K562 (cell line): Measurements from ENCODE around the gene FAM78A. TPM values are rescaled to one million over a fixed set of nuclear protein-coding genes. Genes with fewer than 3 reads are reported as not detected.

ENCODE experiments used
- ATAC-seq: fragments of 200-7000 bp; cut with Tn5 transposase; 3 replicates; pipeline ENCODE4 v1.9.1; 2020; ENCODE audit warnings: moderate library complexity
- BruUV-seq: library from RNA; stranded (reverse); fragments of 400-500 nt; replicated peaks from 2 replicates; lab custom pipeline; 2021; lab: Mats Ljungman, UMichigan
- CTCF ChIA-PET: fragments of 300-600 bp; formaldehyde crosslinking; extraction: SDS; loops from one replicate; lab custom pipeline; 2021; ENCODE audit warnings: low intra/inter-chr PET ratio; lab: Yijun Ruan, JAX
- POLR2A ChIA-PET: fragments of 300-600, 350-650 bp; sonication (Branson Sonifier 250); formaldehyde crosslinking; extraction: SDS; loops from one replicate; lab custom pipeline; 2021; ENCODE audit warnings: antibody characterized with exemption, inconsistent platforms; lab: Yijun Ruan, JAX
- DNase-seq, 4 experiments: peaks; one replicate each; pipeline versions ENCODE4 v3.0.0 to v3.0.0-alpha.2; 2011 to 2018; ENCODE audit warnings: low spot score in 3 of 4, mixed read lengths in 3 of 4; ENCODE audit errors: extremely low read depth in 1 of 4
- FAIRE-seq: peaks from 2 replicates; lab custom pipeline; 2011; peaks lifted over from hg19 to GRCh38; lab: Jason Lieb, UNC
- H2AFZ ChIP-seq: 2 replicates; pipeline ENCODE4 v1.6.0; 2011; ENCODE audit warnings: low read depth, low read length, control low read depth, inconsistent platforms
- H3K27ac ChIP-seq: fragments of 200-600 bp; 3 replicates; pipeline ENCODE4 v1.8.0; 2011; ENCODE audit warnings: low read depth, mild to moderate bottlenecking, control low read depth, inconsistent platforms, low read length, moderate library complexity, mixed read lengths; ENCODE audit errors: extremely low read depth
- H3K27me3 ChIP-seq, 2 experiments: fragments of 300-600 bp in 1 of 2; 2 replicates in 1 of 2; 3 replicates in 1 of 2; pipeline versions ENCODE4 v1.6.0 to v1.8.0; 2011; ENCODE audit warnings: inconsistent platforms in 2 of 2, low read length in 2 of 2, mild to moderate bottlenecking in 1 of 2, mixed read lengths in 1 of 2, moderate library complexity in 1 of 2; ENCODE audit not compliant: control insufficient read depth in 2 of 2, insufficient read depth in 2 of 2
- H3K36me3 ChIP-seq: fragments of 300-600 bp; 3 replicates; pipeline ENCODE4 v1.8.0; 2011; ENCODE audit warnings: mild to moderate bottlenecking, low read length, inconsistent platforms; ENCODE audit not compliant: control insufficient read depth, insufficient read depth
- H3K4me1 ChIP-seq, 2 experiments: fragments of 200-600 bp in 1 of 2; replicated peaks in 1 of 2; 2 replicates in 1 of 2; 3 replicates in 1 of 2; pipeline versions ENCODE4 v1.5.1 to v1.8.0; 2011; ENCODE audit warnings: inconsistent platforms in 2 of 2, low read length in 2 of 2, mild to moderate bottlenecking in 1 of 2, mixed read lengths in 1 of 2, moderate library complexity in 1 of 2; ENCODE audit not compliant: control insufficient read depth in 2 of 2, insufficient read depth in 2 of 2
- H3K4me2 ChIP-seq: 2 replicates; pipeline ENCODE4 v1.6.1; 2011; ENCODE audit warnings: low read length, control low read depth, inconsistent platforms, mixed read lengths; ENCODE audit not compliant: insufficient read depth
- H3K4me3 ChIP-seq: fragments of 200-600 bp; sonication (generic), shearing (Covaris generic); 2 replicates; pipeline ENCODE4 v1.5.1; 2016; ENCODE audit warnings: control low read depth, inconsistent platforms
- H3K79me2 ChIP-seq: fragments of 200-600 bp; 3 replicates; pipeline ENCODE4 v1.8.0; 2011; ENCODE audit warnings: low read length, inconsistent platforms; ENCODE audit not compliant: control insufficient read depth, insufficient read depth
- H3K9ac ChIP-seq, 2 experiments: 2 replicates each; pipeline versions ENCODE4 v1.6.0 to v1.6.1; 2011; ENCODE audit warnings: low read depth in 2 of 2, low read length in 2 of 2, control low read depth in 1 of 2, inconsistent platforms in 1 of 2, mild to moderate bottlenecking in 1 of 2, mixed read lengths in 1 of 2; ENCODE audit not compliant: insufficient read depth in 1 of 2
- H3K9me1 ChIP-seq: one replicate; pipeline ENCODE4 v1.6.0; 2011; ENCODE audit warnings: inconsistent platforms, mild to moderate bottlenecking, low read length, moderate library complexity; ENCODE audit not compliant: control insufficient read depth, insufficient read depth
- H3K9me3 ChIP-seq: replicated peaks from 2 replicates; pipeline ENCODE4 v1.5.1; 2011; ENCODE audit warnings: low read depth, low read length, inconsistent platforms; ENCODE audit not compliant: control insufficient read depth, insufficient read depth
- H4K20me1 ChIP-seq: replicated peaks from 2 replicates; pipeline ENCODE4 v1.6.1; 2011; ENCODE audit warnings: low read length, inconsistent platforms, mixed read lengths; ENCODE audit not compliant: control insufficient read depth, insufficient read depth
- ASH1L ChIP-seq: fragments of 450-650 bp; IDR thresholded peaks from 2 replicates; pipeline ENCODE4 v1.6.1; 2018; ENCODE audit warnings: borderline replicate concordance, mild to moderate bottlenecking, low read depth; ENCODE audit not compliant: partially characterized antibody
- ATF7 ChIP-seq: fragments of 450-650 bp; IDR thresholded peaks from 2 replicates; pipeline ENCODE4 v1.7.1; 2014; ENCODE audit warnings: mild to moderate bottlenecking, moderate library complexity
- BCOR ChIP-seq: fragments of 450-650 bp; IDR thresholded peaks from 2 replicates; pipeline ENCODE4 v1.6.1; 2016
- CBX1 ChIP-seq: sonication (generic); IDR thresholded peaks from 2 replicates; pipeline ENCODE4 v1.6.1; 2016; ENCODE audit warnings: antibody characterized with exemption, low read depth, mild to moderate bottlenecking
- DACH1 ChIP-seq: fragments of 450-650 bp; IDR thresholded peaks from 2 replicates; pipeline ENCODE4 v1.6.1; 2018; ENCODE audit not compliant: partially characterized antibody
- E2F1 ChIP-seq: sonication (generic); formaldehyde crosslinking; IDR thresholded peaks from 2 replicates; pipeline ENCODE4 v1.8.1; 2023; ENCODE audit warnings: mild to moderate bottlenecking, missing genetic modification reagents, moderate library complexity
- EP300 ChIP-seq: IDR thresholded peaks from 2 replicates; pipeline ENCODE4 v1.6.1; 2012; ENCODE audit warnings: low read length, improper control_type of control experiment
- HMGN3 ChIP-seq: IDR thresholded peaks from 2 replicates; pipeline ENCODE4 v1.6.1; 2011; ENCODE audit warnings: borderline replicate concordance, low read depth, mild to moderate bottlenecking, mixed read lengths, low read length; ENCODE audit not compliant: insufficient read length; ENCODE audit errors: extremely low read depth
- MAFK ChIP-seq: IDR thresholded peaks from 2 replicates; pipeline ENCODE4 v1.6.1; 2011; ENCODE audit warnings: low read length, improper control_type of control experiment
- RFX7 ChIP-seq: fragments of 250-450 bp; sonication (Bioruptor Pico); IDR thresholded peaks from 2 replicates; pipeline ENCODE4 v1.5.1; 2021; ENCODE audit warnings: mild to moderate bottlenecking
- SAFB2 ChIP-seq: fragments of 200-400 bp; formaldehyde crosslinking; IDR thresholded peaks from 2 replicates; pipeline ENCODE4 v1.6.1; 2018; ENCODE audit warnings: borderline replicate concordance, low read length, low read depth, moderate library complexity; ENCODE audit not compliant: severe bottlenecking
- ZNF224 ChIP-seq: sonication (generic); formaldehyde crosslinking; IDR thresholded peaks from 2 replicates; pipeline ENCODE4 v1.8.0; 2022; ENCODE audit warnings: mild to moderate bottlenecking, missing genetic modification reagents
- ZNF589 ChIP-seq: fragments of 200-800 bp; sonication (Bioruptor generic); IDR thresholded peaks from 2 replicates; pipeline ENCODE4 v1.6.1; 2016; ENCODE audit warnings: low read depth, missing genetic modification characterization, missing compliant biosample characterization
- WGBS: fragments of 100-300 bp; shearing (Covaris generic); methylation state at CpG from one replicate; pipeline ENCODE4 v1.1.6; 2016; ENCODE audit warnings: low coverage, mixed read lengths; ENCODE audit not compliant: insufficient coverage; ENCODE audit errors: missing lambda C conversion rate; 5-methylcytosine and 5-hydroxymethylcytosine counted together
- in situ Hi-C: fragments of 300-500 bp; cut with MboI; formaldehyde crosslinking; loops from 4 replicates; pipeline ENCODE4 v1.15.0; 2018; ENCODE audit warnings: inconsistent platforms, mixed read lengths
- intact Hi-C: fragments of 100-400 bp; cut with micrococcal nuclease; formaldehyde crosslinking; loops from 2 replicates; pipeline ENCODE4 v1.14.2; 2022
- polyA plus RNA-seq, 8 experiments: library from polyadenylated mRNA; depleted of rRNA in 4 of 8; stranded (reverse) in 5 of 8; unstranded in 3 of 8; fragments of >200 nt; fragmentation: Nextera tagmentation in 2 of 8; fragmentation: Illumina TruSeq in 1 of 8; extraction: Ambion mirVana in 2 of 8; extraction: Trizol in 1 of 8; gene quantifications; 2 replicates each; pipeline versions ENCODE4 v1.2.1 to v1.2.3, GENCODE V29; 2011 to 2014; ENCODE audit warnings: inconsistent platforms in 1 of 8, missing spikeins in 1 of 8
- total RNA-seq, 7 experiments: library from RNA; depleted of rRNA in 6 of 7; stranded (reverse); fragments of >200 nt in 6 of 7; fragmentation: Illumina TruSeq in 2 of 7; extraction: Trizol in 2 of 7; gene quantifications; 2 replicates each; pipeline versions ENCODE4 v1.2.1 to v1.2.3, GENCODE V29; 2011 to 2021; ENCODE audit warnings: low replicate concordance in 1 of 7
- TF ChIP-seq, protein P1 (sequence below): fragments of 450-650 bp; conservative IDR thresholded peaks from 2 replicates; pipeline ENCODE4 v1.6.1; 2016; ENCODE audit warnings: missing genetic modification characterization, low read depth, mild to moderate bottlenecking, missing compliant biosample characterization, moderate library complexity

Gene FAM78A
- total and polyA plus RNA-seq, 9 of the 15 experiments (the other 6 are each of a cell fraction or from before 2014, with no cell fraction given) = 0.56 to 103 (median 55.2) TPM

DNA sequence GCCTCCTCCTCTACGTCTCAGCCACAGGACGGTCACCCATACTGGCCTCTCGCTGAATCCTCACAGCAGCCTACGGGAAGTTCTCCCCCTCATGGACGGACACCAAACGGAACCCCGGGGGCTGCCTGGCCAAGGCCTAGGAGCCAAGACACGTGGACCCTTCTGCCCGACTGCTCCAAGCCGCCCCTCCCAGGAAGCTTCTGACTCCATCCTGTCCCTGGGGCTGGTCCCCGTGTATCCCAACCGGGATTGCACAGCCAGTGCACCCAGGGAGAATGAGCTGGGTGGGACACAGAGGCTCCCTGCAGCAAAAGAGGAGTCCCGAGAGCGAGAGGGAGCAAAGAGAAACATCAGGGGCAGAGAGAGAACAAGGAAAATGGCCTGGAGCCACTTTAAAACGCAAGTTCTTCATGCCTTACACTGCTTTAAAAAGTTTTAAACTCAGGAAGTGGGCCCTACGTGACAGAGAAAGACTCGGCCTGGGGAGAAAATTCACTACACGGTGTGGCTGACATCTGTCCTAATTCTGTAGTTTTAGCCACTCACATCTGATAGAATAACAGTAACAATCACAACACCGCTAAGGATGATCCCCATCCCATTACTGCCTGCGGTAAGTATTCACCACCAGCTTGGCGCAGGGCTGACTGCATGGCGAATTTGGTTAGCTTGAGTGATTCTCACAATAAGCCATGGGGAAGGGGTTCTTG is 3.0 kb downstream of the FAM78A start (continued):
- peak; percentile 91; the same call in 1 of the 2 replicates for TF ChIP-seq E2F1 (CRISPR knock-in tag)
- TF ChIP-seq, all 486 proteins: peak for 5

GRCh38 chr9:131272212-131272611 is 4.1 kb downstream of the FAM78A start:
- in situ Hi-C loops (no loop called here), intact Hi-C loops (no loop called here)
- peaks cover 96% of the 10 kb centered on the region for H3K79me2 ChIP-seq
- H3K4me2 ChIP-seq = peak overlapping the region; percentile 95
- peaks cover 47 to 91% of the 10 kb centered on the region in 2 experiments for H3K4me1 ChIP-seq
- DNase-seq (peak; percentile 65 to 80 (median 78)), FAIRE-seq (no peak), ATAC-seq (no peak)
- peak overlapping the region; percentile 52 to 93 for H3K9ac ChIP-seq
- WGBS = 89% methylated on average over 3 of the region's 3 CpGs
- CTCF ChIA-PET = interaction anchor here (1.4 kb wide), 1 partner anchor 94 kb away, joined by 9 read pairs; no protein-coding TSS in a partner anchor
- H4K20me1 ChIP-seq = 0 out of 2 replicates have a peak, but pooled peaks cover 4% of the 10 kb centered on the region
- no TSS peak for BruUV-seq
- no peaks in the 10 kb centered on the region for H3K9me3 ChIP-seq
- H3K9me1 ChIP-seq = peaks cover 3% of the 10 kb centered on the region
- POLR2A ChIA-PET = interaction anchor here (1.1 to 14.6 kb wide), 3 partner anchors 18 to 92 kb away, joined by 4 to 338 read pairs (median 10); no protein-coding TSS in a partner anchor
- peak overlapping the region; percentile 0; the same call in 1 of the 2 replicates for H3K4me3 ChIP-seq
- H3K36me3 ChIP-seq = peaks cover 43% of the 10 kb centered on the region
- H2AFZ ChIP-seq = no peak overlapping the region
- H3K27me3 ChIP-seq = no peaks in the 10 kb centered on the region
- peak overlapping the region; percentile 75 for H3K27ac ChIP-seq
- TF ChIP-seq ZNF224 = no peak
- no peak for TF ChIP-seq MAFK
- no peak for TF ChIP-seq RFX7 (CRISPR knock-in tag)
- TF ChIP-seq ZNF589 = no peak
- TF ChIP-seq DACH1 = no peak
- TF ChIP-seq HMGN3 = no peak
- no peak for TF ChIP-seq BCOR
- TF ChIP-seq SAFB2 = no peak
- peak; percentile 70; the same call in 1 of the 2 replicates for TF ChIP-seq E2F1 (CRISPR knock-in tag)
- TF ChIP-seq, protein P1, sequence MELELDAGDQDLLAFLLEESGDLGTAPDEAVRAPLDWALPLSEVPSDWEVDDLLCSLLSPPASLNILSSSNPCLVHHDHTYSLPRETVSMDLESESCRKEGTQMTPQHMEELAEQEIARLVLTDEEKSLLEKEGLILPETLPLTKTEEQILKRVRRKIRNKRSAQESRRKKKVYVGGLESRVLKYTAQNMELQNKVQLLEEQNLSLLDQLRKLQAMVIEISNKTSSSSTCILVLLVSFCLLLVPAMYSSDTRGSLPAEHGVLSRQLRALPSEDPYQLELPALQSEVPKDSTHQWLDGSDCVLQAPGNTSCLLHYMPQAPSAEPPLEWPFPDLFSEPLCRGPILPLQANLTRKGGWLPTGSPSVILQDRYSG (tag) = no peak
- no peak for TF ChIP-seq EP300
- TF ChIP-seq CBX1 = no peak
- no peak for TF ChIP-seq ATF7
- TF ChIP-seq ASH1L = no peak
